Measurements from ENCODE around the gene FTCDNL1. TPM values are rescaled to one million over a fixed set of nuclear protein-coding genes. Genes with fewer than 3 reads are reported as not detected.

FTCDNL1 gene
- total RNA-seq, 1 donor from 2014 or later: 1.3 TPM

GRCh38 chr2:199775267-199775666, 75.7 kb downstream of the FTCDNL1 start:
- no peaks in the 10 kb centered on the region for H3K4me1 Mint-ChIP-seq (ENCODE audit: unreplicated experiment)
- DNase-seq (ENCODE audit: extremely low spot score, unreplicated experiment): no peak
- no peak overlapping the region for H3K27ac Mint-ChIP-seq
- no peak overlapping the region for H3K4me3 Mint-ChIP-seq
- no peaks in the 10 kb centered on the region for H3K9me3 Mint-ChIP-seq
- H3K36me3 Mint-ChIP-seq: no peaks in the 10 kb centered on the region
- H3K27me3 Mint-ChIP-seq: peaks cover 10% of the 10 kb centered on the region
- TF ChIP-seq CTCF (conservative IDR thresholded peaks at IDR 0.05): no peak

GRCh38 chr2:199772035-199772976, 78.7 kb downstream of the FTCDNL1 start:
- DNase-seq (ENCODE audit: extremely low spot score, unreplicated experiment): no peak

GRCh38 chr2:199770716-199771115, 80.3 kb downstream of the FTCDNL1 start:
- Mint-ChIP-seq H3K27ac (no peak overlapping the region), H3K36me3 (no peaks in the 10 kb centered on the region), H3K4me3 (no peak overlapping the region), H3K9me3 (no peaks in the 10 kb centered on the region), H3K27me3 (peaks cover 6% of the 10 kb centered on the region), H3K4me1 (ENCODE audit: unreplicated experiment) (no peaks in the 10 kb centered on the region)
- TF ChIP-seq CTCF (conservative IDR thresholded peaks at IDR 0.05): no peak
- no peak for DNase-seq (ENCODE audit: extremely low spot score, unreplicated experiment)

More at GRCh38 chr2:199772035-199772976, 78.7 kb downstream of the FTCDNL1 start:
- Mint-ChIP-seq H3K36me3 (no peaks in the 10 kb centered on the region), H3K4me3 (no peak overlapping the region), H3K27ac (no peak overlapping the region), H3K9me3 (no peaks in the 10 kb centered on the region), H3K27me3 (peaks cover 6% of the 10 kb centered on the region), H3K4me1 (ENCODE audit: unreplicated experiment) (no peaks in the 10 kb centered on the region)
- TF ChIP-seq CTCF (conservative IDR thresholded peaks at IDR 0.05): no peak

GRCh38 chr2:199765646-199766045, 85.3 kb downstream of the FTCDNL1 start:
- H3K27ac Mint-ChIP-seq: no peak overlapping the region
- DNase-seq (ENCODE audit: extremely low spot score, unreplicated experiment): no peak
- no peaks in the 10 kb centered on the region for H3K9me3 Mint-ChIP-seq
- no peaks in the 10 kb centered on the region for H3K4me1 Mint-ChIP-seq (ENCODE audit: unreplicated experiment)
- peaks cover 6% of the 10 kb centered on the region for H3K27me3 Mint-ChIP-seq
- H3K4me3 Mint-ChIP-seq: no peak overlapping the region
- H3K36me3 Mint-ChIP-seq: no peaks in the 10 kb centered on the region
- TF ChIP-seq CTCF (conservative IDR thresholded peaks at IDR 0.05): no peak

GRCh38 chr2:199764273-199764800, 86.7 kb downstream of the FTCDNL1 start:
- H3K9me3 Mint-ChIP-seq: no peaks in the 10 kb centered on the region
- TF ChIP-seq CTCF (conservative IDR thresholded peaks at IDR 0.05): no peak
- no peaks in the 10 kb centered on the region for H3K27me3 Mint-ChIP-seq
- no peak overlapping the region for H3K4me3 Mint-ChIP-seq
- no peak overlapping the region for H3K27ac Mint-ChIP-seq
- no peak for DNase-seq (ENCODE audit: extremely low spot score, unreplicated experiment)
- no peaks in the 10 kb centered on the region for H3K4me1 Mint-ChIP-seq (ENCODE audit: unreplicated experiment)
- H3K36me3 Mint-ChIP-seq: no peaks in the 10 kb centered on the region

Measured in type B pancreatic cell (in vitro differentiated cells).